Right forelimb (tissue), 1 donor: ENCODE measurements around the gene LIMCH1.
"Not testable (repeated sequence)": the region's sequence is repeated elsewhere in the genome, so short reads cannot be mapped to it uniquely, and the experiment has no call there.

Experiments used
- DNase-seq: peaks from one replicate; pipeline ENCODE4 v3.0.0-alpha.2; 2018

Gene LIMCH1

GRCh38 chr4:41644915-41645295, 106.9 kb downstream of the LIMCH1 start:
- no peak for DNase-seq

- DNase-seq, result no peak
These were observed 107.9 kb downstream of the LIMCH1 start for GRCh38 chr4:41645728-41646390.

- no peak for DNase-seq
These were observed 108.9 kb downstream of the LIMCH1 start for GRCh38 chr4:41646862-41647261.

GRCh38 chr4:41647383-41647782, 109.4 kb downstream of the LIMCH1 start:
- no peak for DNase-seq

GRCh38 chr4:41651150-41651549, 113.2 kb downstream of the LIMCH1 start:
- DNase-seq, result not testable (repeated sequence)

- DNase-seq, result no peak
These were observed 115.0 kb downstream of the LIMCH1 start for GRCh38 chr4:41652971-41653370.

GRCh38 chr4:41653523-41653922, 115.6 kb downstream of the LIMCH1 start:
- DNase-seq, result no peak

- DNase-seq, result no peak
These were observed 117.2 kb downstream of the LIMCH1 start for GRCh38 chr4:41655177-41655576.

- DNase-seq, result no peak
These were observed 118.1 kb downstream of the LIMCH1 start for GRCh38 chr4:41656106-41656505.

GRCh38 chr4:41656572-41657520, 118.9 kb downstream of the LIMCH1 start:
- peak; percentile 61 for DNase-seq

GRCh38 chr4:41657561-41657960, 119.6 kb downstream of the LIMCH1 start:
- DNase-seq, result no peak

- no peak for DNase-seq
These were observed 120.2 kb downstream of the LIMCH1 start for GRCh38 chr4:41658163-41658562.

- DNase-seq, result no peak
These were observed 122.4 kb downstream of the LIMCH1 start for GRCh38 chr4:41660352-41660751.

- DNase-seq, result peak; percentile 80
These were observed 123.6 kb downstream of the LIMCH1 start for GRCh38 chr4:41661442-41662076.

GRCh38 chr4:41665636-41666207, 127.8 kb downstream of the LIMCH1 start:
- no peak for DNase-seq

GRCh38 chr4:41668024-41668423, 130.1 kb downstream of the LIMCH1 start:
- no peak for DNase-seq

- DNase-seq, result no peak
These were observed 132.6 kb downstream of the LIMCH1 start for GRCh38 chr4:41670530-41670929.

- DNase-seq, result no peak
These were observed 133.0 kb downstream of the LIMCH1 start for GRCh38 chr4:41670982-41671381.

GRCh38 chr4:41678086-41678816, 140.3 kb downstream of the LIMCH1 start:
- no peak for DNase-seq

GRCh38 chr4:41678951-41679350, 141.0 kb downstream of the LIMCH1 start:
- DNase-seq, result no peak

- no peak for DNase-seq
These were observed 142.0 kb downstream of the LIMCH1 start for GRCh38 chr4:41679991-41680390.

GRCh38 chr4:41681054-41681453, 143.1 kb downstream of the LIMCH1 start:
- DNase-seq, result no peak

GRCh38 chr4:41683326-41683725, 145.4 kb downstream of the LIMCH1 start:
- DNase-seq, result no peak
